ENCODE results near the gene CTTNBP2NL.

Gene CTTNBP2NL

DNA sequence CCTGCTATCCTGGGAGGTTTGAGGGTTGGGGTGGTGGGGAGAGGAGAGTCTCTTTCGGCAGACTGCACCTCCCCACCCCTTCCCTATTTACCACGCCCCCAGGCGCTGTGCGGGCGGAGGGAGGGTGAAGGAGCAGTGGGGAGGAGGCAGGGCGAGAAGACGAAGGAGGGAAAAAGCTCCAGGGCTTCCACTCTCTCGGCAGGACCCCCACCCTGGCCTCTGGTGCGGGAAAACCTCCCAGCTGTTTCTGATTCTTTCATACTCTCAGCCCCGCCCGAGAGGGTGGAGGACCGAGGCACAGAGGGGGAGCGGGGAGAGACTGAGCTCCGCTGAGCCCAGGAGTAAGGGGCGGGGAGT, 111.9 kb downstream of the CTTNBP2NL start:
- TF ChIP-seq CTCF (IDR thresholded peaks at IDR 0.05; ENCODE audit: unreplicated experiment in 3 of 3) = no peak
- H3K27ac Mint-ChIP-seq = peak overlapping the region in 1 of 3 experiments; percentile 75
- no peaks in the 10 kb centered on the region for H3K36me3 Mint-ChIP-seq (ENCODE audit: low read depth)
- H3K9me3 Mint-ChIP-seq = no peaks in the 10 kb centered on the region
- H3K27me3 Mint-ChIP-seq (ENCODE audit: low read depth) = peaks cover 88% of the 10 kb centered on the region
- H3K4me1 Mint-ChIP-seq = peaks cover 52% of the 10 kb centered on the region
- peak overlapping the region; percentile 77 to 86 (median 82) for H3K4me3 Mint-ChIP-seq

DNA sequence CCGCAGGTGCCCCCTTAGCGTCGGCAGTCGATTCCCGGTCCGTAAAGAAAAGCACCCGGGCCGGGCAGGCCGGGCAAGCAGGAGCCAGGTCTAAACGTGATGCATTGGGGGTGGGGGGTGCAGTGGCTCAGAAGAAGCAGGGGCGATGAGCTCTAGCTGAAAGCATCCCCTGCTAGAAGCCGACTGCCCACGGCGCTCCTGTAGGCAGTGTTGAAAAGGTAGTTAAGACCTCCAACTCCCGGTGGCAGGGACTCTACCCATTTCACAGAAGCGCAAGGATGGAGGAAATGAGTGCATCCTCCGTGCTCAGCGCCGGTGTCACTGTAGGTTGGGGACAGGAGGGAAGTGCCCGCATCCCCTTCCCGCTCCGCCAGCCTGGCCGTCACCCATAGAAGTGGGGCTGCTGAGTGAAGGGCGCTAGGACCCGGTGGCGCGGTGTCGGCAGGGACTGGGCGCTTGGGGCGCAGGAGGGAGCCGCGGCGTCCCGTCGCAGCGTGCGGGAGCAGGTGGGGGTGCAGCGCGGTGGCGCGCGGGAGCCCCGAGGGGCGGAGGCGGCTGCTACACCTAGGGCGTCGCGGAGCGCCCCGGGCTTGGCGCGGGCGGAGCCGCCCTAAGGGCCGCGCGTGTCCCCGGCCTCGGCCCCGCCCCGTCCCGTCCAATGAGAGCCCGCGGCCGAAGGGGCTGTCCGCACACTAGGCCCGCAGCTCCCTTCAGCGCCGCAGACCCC, 112.4 kb downstream of the CTTNBP2NL start, which contains the start of gene WNT2B:
Gene WNT2B (plus strand): TSS at position 688 of the 727 bp plus-strand sequence. CDS start 298 bp downstream, outside the sequence.
- Mint-ChIP-seq H3K4me1 (peaks cover 46% of the 10 kb centered on the region), H3K9me3 (no peaks in the 10 kb centered on the region), H3K4me3 (peak within 1 kb of the TSS; percentile 77 to 86 (median 84)), H3K27me3 (ENCODE audit: low read depth) (peaks cover 88% of the 10 kb centered on the region), H3K36me3 (ENCODE audit: low read depth) (no peaks in the 10 kb centered on the region), H3K27ac (peak within 1 kb of the TSS in 2 of 3 experiments; percentile 51 to 75)
- no peak for TF ChIP-seq CTCF (IDR thresholded peaks at IDR 0.05; ENCODE audit: unreplicated experiment in 3 of 3)

GRCh38 chr1:112509005-112509659, 113.1 kb downstream of the CTTNBP2NL start:
- H3K36me3 Mint-ChIP-seq (ENCODE audit: low read depth) = no peaks in the 10 kb centered on the region
- no peaks in the 10 kb centered on the region for H3K9me3 Mint-ChIP-seq
- H3K4me3 Mint-ChIP-seq = peak overlapping the region; percentile 73 to 84 (median 83)
- peaks cover 89% of the 10 kb centered on the region for H3K27me3 Mint-ChIP-seq (ENCODE audit: low read depth)
- no peak for TF ChIP-seq CTCF (IDR thresholded peaks at IDR 0.05; ENCODE audit: unreplicated experiment in 3 of 3)
- H3K27ac Mint-ChIP-seq = peak overlapping the region in 2 of 3 experiments; percentile 51 to 60
- peaks cover 40% of the 10 kb centered on the region for H3K4me1 Mint-ChIP-seq

- Mint-ChIP-seq H3K27me3 (ENCODE audit: low read depth) (peaks cover 83% of the 10 kb centered on the region), H3K9me3 (no peaks in the 10 kb centered on the region), H3K36me3 (ENCODE audit: low read depth) (no peaks in the 10 kb centered on the region), H3K4me1 (peaks cover 34% of the 10 kb centered on the region), H3K27ac (peak overlapping the region in 2 of 3 experiments; percentile 51 to 60), H3K4me3 (peak overlapping the region; percentile 73 to 84 (median 83))
- no peak for TF ChIP-seq CTCF (IDR thresholded peaks at IDR 0.05; ENCODE audit: unreplicated experiment in 3 of 3)
Measured at GRCh38 chr1:112509660-112510178, 113.7 kb downstream of the CTTNBP2NL start.

GRCh38 chr1:112510340-112510739, 114.3 kb downstream of the CTTNBP2NL start:
- Mint-ChIP-seq H3K4me1 (peaks cover 28% of the 10 kb centered on the region), H3K27ac (peak overlapping the region in 2 of 3 experiments; percentile 36 to 60), H3K9me3 (no peaks in the 10 kb centered on the region), H3K4me3 (peak overlapping the region; percentile 73 to 84 (median 83)), H3K27me3 (ENCODE audit: low read depth) (peaks cover 77% of the 10 kb centered on the region), H3K36me3 (ENCODE audit: low read depth) (no peaks in the 10 kb centered on the region)
- TF ChIP-seq CTCF (IDR thresholded peaks at IDR 0.05; ENCODE audit: unreplicated experiment in 3 of 3) = no peak

All from nephron (organoid).